DND-41 (cell line): ENCODE results near the gene COG3.

Experiments
- CTCF ChIP-seq: IDR thresholded peaks from 2 replicates; pipeline ENCODE4 v1.5.1; 2012; ENCODE audit warnings: borderline replicate concordance, low read length, moderate library complexity, mild to moderate bottlenecking; ENCODE audit not compliant: poor library complexity, severe bottlenecking; ENCODE audit errors: extremely low read depth
- EZH2 ChIP-seq: IDR thresholded peaks from 3 replicates; pipeline ENCODE4 v1.6.1; 2012; ENCODE audit warnings: borderline replicate concordance, low read depth, mild to moderate bottlenecking, moderate library complexity, low read length, inconsistent platforms; ENCODE audit not compliant: severe bottlenecking

GRCh38 chr13:45447050-45447661 is 17.6 kb upstream of the COG3 start:
- TF ChIP-seq CTCF = no peak
- TF ChIP-seq EZH2 = no peak
